Endothelial cell of umbilical vein (primary cell): ENCODE data around the gene FOXO6. TPM values are rescaled to one million over a fixed set of nuclear protein-coding genes. Genes with fewer than 3 reads are reported as not detected.
A peak's percentile ranks its signal among the peaks of the same experiment; 100 is the strongest.

Experiments used
- Bru-seq: library from RNA; stranded (reverse); fragments of 400-500 nt; gene quantifications from one replicate; lab custom pipeline; 2021; lab: Mats Ljungman, UMichigan
- BruChase-seq, 2 experiments: library from RNA; stranded (reverse); fragments of 400-500 nt; gene quantifications; one replicate each; lab custom pipeline; 2021; lab: Mats Ljungman, UMichigan
- BruUV-seq: library from RNA; stranded (reverse); fragments of 400-500 nt; replicated peaks from 2 replicates; lab custom pipeline; 2021; lab: Mats Ljungman, UMichigan
- CTCF ChIA-PET: fragments of 300-600, 350-600 bp; sonication (Branson Sonifier 250); formaldehyde crosslinking; loops from one replicate; lab custom pipeline; 2021; ENCODE audit warnings: antibody characterized with exemption, inconsistent platforms; lab: Charles Lee
- POLR2A ChIA-PET: fragments of 300-600, 350-600 bp; sonication (Branson Sonifier 250); formaldehyde crosslinking; loops from one replicate; lab custom pipeline; 2021; ENCODE audit warnings: antibody characterized with exemption, inconsistent platforms; lab: Charles Lee
- DNase-seq: peaks from one replicate; pipeline ENCODE4 v3.0.0-alpha.2; 2011; ENCODE audit warnings: low read depth, low spot score
- FAIRE-seq: peaks from 2 replicates; lab custom pipeline; 2011; peaks lifted over from hg19 to GRCh38; lab: Jason Lieb, UNC
- H2AFZ ChIP-seq: 2 replicates; pipeline ENCODE4 v1.6.0; 2012; ENCODE audit warnings: low read depth, low read length, control low read depth, inconsistent platforms
- H3K27ac ChIP-seq: 2 replicates; pipeline ENCODE4 v1.5.1; 2011; ENCODE audit warnings: low read depth, mild to moderate bottlenecking, control low read depth, low read length, moderate library complexity; ENCODE audit not compliant: insufficient read depth
- H3K27me3 ChIP-seq, 2 experiments: 2 replicates each; pipeline versions ENCODE4 v1.6.0 to v1.6.1; 2011; ENCODE audit warnings: low read length in 2 of 2, mixed read lengths in 1 of 2; ENCODE audit not compliant: control insufficient read depth in 2 of 2, insufficient read depth in 2 of 2
- H3K36me3 ChIP-seq, 2 experiments: 2 replicates in 1 of 2; 3 replicates in 1 of 2; pipeline ENCODE4 v1.5.1; 2011; ENCODE audit warnings: low read length in 2 of 2, mild to moderate bottlenecking in 1 of 2, moderate library complexity in 1 of 2; ENCODE audit not compliant: control insufficient read depth in 2 of 2, insufficient read depth in 2 of 2; ENCODE audit errors: extremely low read depth in 1 of 2
- H3K4me1 ChIP-seq: 3 replicates; pipeline ENCODE4 v1.5.1; 2011; ENCODE audit warnings: mild to moderate bottlenecking, low read length; ENCODE audit not compliant: control insufficient read depth, insufficient read depth; ENCODE audit errors: extremely low read depth
- H3K4me2 ChIP-seq: 2 replicates; pipeline ENCODE4 v1.6.1; 2011; ENCODE audit warnings: low read length, control low read depth, mixed read lengths; ENCODE audit not compliant: insufficient read depth
- H3K4me3 ChIP-seq, 3 experiments: fragments of 200-600 bp in 1 of 3; sonication (generic), shearing (Covaris generic) in 1 of 3; replicated peaks in 1 of 3; 2 replicates each; pipeline ENCODE4 v1.5.1; 2011 to 2016; ENCODE audit warnings: control low read depth in 3 of 3, low read length in 3 of 3, mild to moderate bottlenecking in 2 of 3, inconsistent platforms in 1 of 3, low read depth in 1 of 3, moderate library complexity in 1 of 3; ENCODE audit not compliant: insufficient read depth in 1 of 3
- H3K79me2 ChIP-seq: 2 replicates; pipeline ENCODE4 v1.6.0; 2012; ENCODE audit warnings: low read length, inconsistent platforms; ENCODE audit not compliant: control insufficient read depth, insufficient read depth
- H3K9ac ChIP-seq: replicated peaks from 2 replicates; pipeline ENCODE3; 2011; ENCODE audit warnings: low read length, control low read depth; ENCODE audit not compliant: insufficient read depth; ENCODE audit errors: extremely low read depth
- H3K9me1 ChIP-seq: replicated peaks from 3 replicates; pipeline ENCODE4 v1.6.0; 2011; ENCODE audit warnings: mild to moderate bottlenecking, low read length; ENCODE audit not compliant: control insufficient read depth, insufficient read depth; ENCODE audit errors: extremely low read depth
- H3K9me3 ChIP-seq: replicated peaks from 2 replicates; pipeline ENCODE4 v1.5.1; 2012; ENCODE audit warnings: low read length, inconsistent platforms; ENCODE audit not compliant: control insufficient read depth, insufficient read depth
- H4K20me1 ChIP-seq: replicated peaks from 2 replicates; pipeline ENCODE3; 2011; ENCODE audit warnings: mild to moderate bottlenecking, low read length; ENCODE audit not compliant: control insufficient read depth, insufficient read depth; ENCODE audit errors: extremely low read depth
- EZH2 ChIP-seq: IDR thresholded peaks from 2 replicates; pipeline ENCODE4 v1.6.1; 2012; ENCODE audit warnings: borderline replicate concordance, low read depth, mild to moderate bottlenecking, moderate library complexity, low read length, inconsistent platforms; ENCODE audit not compliant: severe bottlenecking
- FOS ChIP-seq: IDR thresholded peaks from 2 replicates; pipeline ENCODE4 v1.6.1; 2011; ENCODE audit warnings: mild to moderate bottlenecking, low read length, moderate library complexity, borderline replicate concordance; ENCODE audit not compliant: insufficient read depth
- GATA2 ChIP-seq: IDR thresholded peaks from 2 replicates; pipeline ENCODE4 v1.7.0; 2011; ENCODE audit warnings: low read depth, mild to moderate bottlenecking, moderate library complexity, mixed read lengths, low read length; ENCODE audit not compliant: insufficient read length, insufficient read depth
- JUN ChIP-seq: IDR thresholded peaks from 2 replicates; pipeline ENCODE4 v1.6.1; 2011; ENCODE audit warnings: borderline replicate concordance, low read depth; ENCODE audit not compliant: insufficient read length, insufficient read depth
- MYC ChIP-seq: IDR thresholded peaks from one replicate; pipeline ENCODE4 v1.6.1; 2011; ENCODE audit warnings: mild to moderate bottlenecking, low read depth, low read length
- POLR2A ChIP-seq: IDR thresholded peaks from 2 replicates; pipeline ENCODE4 v1.6.1; 2012; ENCODE audit warnings: low read depth, mild to moderate bottlenecking, control low read depth, low read length
- POLR2AphosphoS5 ChIP-seq: IDR thresholded peaks from 2 replicates; pipeline ENCODE4 v1.6.1; 2012; ENCODE audit warnings: low read depth, mild to moderate bottlenecking, control low read depth, low read length, moderate library complexity; ENCODE audit not compliant: insufficient read depth
- dilution Hi-C: fragments of 300-500 bp; cut with MboI; formaldehyde crosslinking; loops from one replicate; pipeline ENCODE4 v1.15.0; 2019; ENCODE audit warnings: low sequenced_read_pairs; ENCODE audit not compliant: extremely low pct_ligation_motif_present
- intact Hi-C: fragments of 100-400 bp; cut with micrococcal nuclease; formaldehyde crosslinking; loops from one replicate; pipeline ENCODE4 v1.10.0; 2022
- long read RNA-seq: library from polyadenylated mRNA; stranded (forward); transcript quantifications from one replicate; pipeline ENCODE4 v2.0.0, GENCODE V29; 2021
- polyA minus RNA-seq, 3 experiments: library from RNA; depleted of rRNA, polyadenylated mRNA; stranded (reverse); fragments of >200 nt; gene quantifications; 1 replicate in 1 of 3; 2 replicates in 2 of 3; pipeline ENCODE4 v1.2.3, GENCODE V29; 2011
- polyA plus RNA-seq, 4 experiments: library from polyadenylated mRNA; depleted of rRNA in 3 of 4; stranded (reverse) in 3 of 4; unstranded in 1 of 4; fragments of >200 nt; gene quantifications; 2 replicates each; pipeline versions ENCODE4 v1.2.1 to v1.2.3, GENCODE V29; 2011 to 2012; ENCODE audit warnings: missing spikeins in 1 of 4
- total RNA-seq: library from RNA; stranded (reverse); gene quantifications from 2 replicates; pipeline ENCODE4 v1.2.3, GENCODE V29; 2021
- TF ChIP-seq, protein P1 (sequence below), 2 donors: IDR thresholded peaks; 1 replicate in 1 of 2; 2 replicates in 1 of 2; pipeline ENCODE4 v1.5.1; 2011; ENCODE audit warnings: low read length in 2 of 2, mild to moderate bottlenecking in 2 of 2, moderate library complexity in 2 of 2, control low read depth in 1 of 2, inconsistent platforms in 1 of 2, low read depth in 1 of 2; ENCODE audit not compliant: insufficient read depth in 1 of 2; ENCODE audit errors: extremely low read depth in 1 of 2
- TF ChIP-seq, protein P2 (sequence below): IDR thresholded peaks from 2 replicates; pipeline ENCODE4 v1.6.1; 2011; ENCODE audit not compliant: insufficient read depth, insufficient read length

FOXO6 gene
- total RNA-seq (0.18 and 0.38 TPM in 2 replicates), polyA plus RNA-seq (0.04 and 0.05 TPM in 2 replicates), polyA minus RNA-seq (0.19 TPM in 1 of 2 replicates, not detected in the other), Bru-seq, nascent RNA (percentile 14 among the genes with signal in this experiment), BruChase-seq, experiment 1, labeled RNA remaining after a 6-hour chase (percentile 16 among the genes with signal in this experiment), BruChase-seq, experiment 2, labeled RNA remaining after a 2-hour chase (percentile 14 among the genes with signal in this experiment)
- 0.04 TPM in 1 of 2 replicates, not detected in the other for polyA plus RNA-seq (2011; cell fraction: cytosol; rRNA removed)
- 0.05 TPM in 1 of 2 replicates, not detected in the other for polyA plus RNA-seq (2011; cell fraction: nucleus; rRNA removed)
- 0.15 and 0.50 TPM in 2 replicates for polyA plus RNA-seq (2012)
- polyA minus RNA-seq (2011; cell fraction: cytosol; rRNA and poly(A)+ RNA removed), result 0.82 TPM
- polyA minus RNA-seq (2011; cell fraction: nucleus; rRNA and poly(A)+ RNA removed), result 0.43 TPM in 1 of 2 replicates, not detected in the other
- long read RNA-seq, result 0 reads

GRCh38 chr1:41360786-41361494 lies at the start of gene FOXO6:
Gene FOXO6, plus strand, starts transcription at chr1:41361434.
- Histone ChIP-seq H3K4me2 (peak within 1 kb of the TSS; percentile 56), H3K27ac (no peak within 1 kb of the TSS), H4K20me1 (no peaks in the 10 kb centered on the region), H3K9ac (no peak within 1 kb of the TSS), H3K79me2 (no peaks in the 10 kb centered on the region), H3K27me3 (peaks cover 14 to 22% of the 10 kb centered on the region in 2 experiments), H3K9me3 (no peaks in the 10 kb centered on the region), H3K4me1 (peaks cover 3% of the 10 kb centered on the region), H3K9me1 (no peaks in the 10 kb centered on the region), H3K4me3 (peak within 1 kb of the TSS in 2 of 3 experiments; percentile 32 to 36), H3K36me3 (no peaks in the 10 kb centered on the region), H2AFZ (peak within 1 kb of the TSS; percentile 79)
- no TSS peak for BruUV-seq
- intact Hi-C loops (loop anchor here (1.0 kb wide), 4 partner anchors 19 to 71 kb away; no protein-coding TSS in a partner anchor), dilution Hi-C loops (no loop called here)
- peak; percentile 96 for DNase-seq
- ChIA-PET CTCF (interaction anchor here (0.7 to 3.2 kb wide), 12 partner anchors 8 to 78 kb away, joined by 3 to 18 read pairs (median 8); no protein-coding TSS in a partner anchor), POLR2A (no interaction called here)
- TF ChIP-seq, protein P1, sequence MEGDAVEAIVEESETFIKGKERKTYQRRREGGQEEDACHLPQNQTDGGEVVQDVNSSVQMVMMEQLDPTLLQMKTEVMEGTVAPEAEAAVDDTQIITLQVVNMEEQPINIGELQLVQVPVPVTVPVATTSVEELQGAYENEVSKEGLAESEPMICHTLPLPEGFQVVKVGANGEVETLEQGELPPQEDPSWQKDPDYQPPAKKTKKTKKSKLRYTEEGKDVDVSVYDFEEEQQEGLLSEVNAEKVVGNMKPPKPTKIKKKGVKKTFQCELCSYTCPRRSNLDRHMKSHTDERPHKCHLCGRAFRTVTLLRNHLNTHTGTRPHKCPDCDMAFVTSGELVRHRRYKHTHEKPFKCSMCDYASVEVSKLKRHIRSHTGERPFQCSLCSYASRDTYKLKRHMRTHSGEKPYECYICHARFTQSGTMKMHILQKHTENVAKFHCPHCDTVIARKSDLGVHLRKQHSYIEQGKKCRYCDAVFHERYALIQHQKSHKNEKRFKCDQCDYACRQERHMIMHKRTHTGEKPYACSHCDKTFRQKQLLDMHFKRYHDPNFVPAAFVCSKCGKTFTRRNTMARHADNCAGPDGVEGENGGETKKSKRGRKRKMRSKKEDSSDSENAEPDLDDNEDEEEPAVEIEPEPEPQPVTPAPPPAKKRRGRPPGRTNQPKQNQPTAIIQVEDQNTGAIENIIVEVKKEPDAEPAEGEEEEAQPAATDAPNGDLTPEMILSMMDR (IDR thresholded peaks at IDR 0.05; ENCODE audit: extremely low read depth in 1 of 2, insufficient read depth in 1 of 2, low read depth in 1 of 2, low read length in 2 of 2), result peak; percentile 47 to 59
- TF ChIP-seq POLR2AphosphoS5 (peak; percentile 26), MYC (no peak), FOS (no peak), JUN (no peak), POLR2A (no peak), GATA2 (no peak), EZH2 (no peak)
- TF ChIP-seq, protein P2, sequence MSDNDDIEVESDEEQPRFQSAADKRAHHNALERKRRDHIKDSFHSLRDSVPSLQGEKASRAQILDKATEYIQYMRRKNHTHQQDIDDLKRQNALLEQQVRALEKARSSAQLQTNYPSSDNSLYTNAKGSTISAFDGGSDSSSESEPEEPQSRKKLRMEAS, result no peak
- FAIRE-seq, result peak; percentile 98
